ENCODE data around the gene PAFAH1B2.

PAFAH1B2 gene

GRCh38 chr11:117191680-117192400, 47.8 kb downstream of the PAFAH1B2 start:
- no peak for DNase-seq

GRCh38 chr11:117192401-117192875, 48.4 kb downstream of the PAFAH1B2 start:
- no peak for DNase-seq

DNA sequence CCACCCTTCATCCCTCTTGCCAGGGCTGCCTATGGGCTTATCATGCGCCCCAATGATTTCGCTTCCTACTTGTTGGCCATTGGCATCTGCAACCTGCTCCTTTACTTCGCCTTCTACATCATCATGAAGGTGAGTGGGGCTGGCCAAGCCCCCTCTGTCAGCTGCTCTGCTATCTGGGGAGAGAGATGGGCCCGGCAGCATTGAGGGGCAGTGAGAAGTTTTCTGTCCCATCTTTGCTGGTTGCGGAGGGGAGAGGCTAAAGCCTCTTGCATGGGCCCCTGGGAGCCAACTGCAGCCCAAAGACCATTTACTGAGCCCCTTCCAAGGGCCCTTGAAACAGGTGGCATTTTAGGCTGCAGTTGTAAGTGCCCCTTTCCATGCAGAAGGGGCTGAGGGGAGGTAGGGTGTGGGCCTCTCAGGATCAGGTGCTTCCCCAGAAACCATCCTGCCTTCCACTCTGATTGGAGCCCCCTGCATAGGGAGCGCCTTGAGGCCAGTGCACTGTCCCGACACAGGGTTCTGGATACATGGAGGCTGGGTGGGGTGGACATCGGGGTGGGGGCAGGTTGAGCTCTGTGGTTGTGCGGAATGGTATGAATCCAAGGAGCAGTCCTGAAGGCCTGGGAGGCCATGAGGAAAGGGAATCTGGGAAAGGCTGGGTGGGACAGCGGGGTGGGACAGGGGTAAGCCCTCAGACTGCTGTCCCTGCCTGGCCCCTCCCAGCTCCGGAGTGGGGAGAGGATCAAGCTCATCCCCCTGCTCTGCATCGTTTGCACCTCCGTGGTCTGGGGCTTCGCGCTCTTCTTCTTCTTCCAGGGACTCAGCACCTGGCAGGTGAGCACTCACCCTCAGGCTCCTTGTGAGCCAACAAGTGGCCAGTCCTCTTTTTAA, 49.3 kb downstream of the PAFAH1B2 start:
- no peak for DNase-seq

- DNase-seq: no peak
Observed at GRCh38 chr11:117194267-117194666, 50.2 kb downstream of the PAFAH1B2 start.

DNA sequence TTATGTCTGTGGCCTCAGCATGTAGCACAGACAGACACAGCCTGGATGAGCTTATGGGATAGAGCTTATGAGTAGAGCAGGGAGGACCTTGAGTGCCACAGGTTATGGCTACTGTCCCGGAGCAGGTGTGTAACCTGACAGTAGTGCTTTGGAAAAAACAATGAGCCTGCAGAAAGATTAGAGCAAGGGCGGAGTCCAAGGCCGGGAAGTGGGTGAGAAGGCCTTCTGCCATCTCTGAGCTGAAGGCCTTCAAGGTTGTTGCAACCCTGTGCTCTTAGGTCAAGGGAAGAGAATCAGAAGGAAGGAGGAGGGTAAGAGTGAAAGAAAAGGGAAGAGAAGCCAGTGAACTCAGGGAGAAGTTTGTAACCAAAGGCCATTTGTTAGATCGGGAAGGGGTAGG, 51.2 kb downstream of the PAFAH1B2 start:
- DNase-seq: no peak

DNA sequence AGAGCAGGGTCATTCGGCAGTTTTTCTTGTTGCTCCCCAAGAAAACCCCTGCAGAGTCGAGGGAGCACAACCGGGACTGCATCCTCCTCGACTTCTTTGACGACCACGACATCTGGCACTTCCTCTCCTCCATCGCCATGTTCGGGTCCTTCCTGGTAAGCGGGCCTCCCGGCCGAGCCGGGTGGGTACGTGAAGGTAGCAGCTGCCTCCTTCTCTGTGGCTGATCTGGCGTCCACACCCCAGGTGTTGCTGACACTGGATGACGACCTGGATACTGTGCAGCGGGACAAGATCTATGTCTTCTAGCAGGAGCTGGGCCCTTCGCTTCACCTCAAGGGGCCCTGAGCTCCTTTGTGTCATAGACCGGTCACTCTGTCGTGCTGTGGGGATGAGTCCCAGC, 51.7 kb downstream of the PAFAH1B2 start:
- no peak for DNase-seq

GRCh38 chr11:117197006-117197405, 52.9 kb downstream of the PAFAH1B2 start:
- DNase-seq: no peak

- DNase-seq: no peak
Observed at GRCh38 chr11:117197516-117198456, 53.7 kb downstream of the PAFAH1B2 start.

- DNase-seq: no peak
Observed at GRCh38 chr11:117198613-117199012, 54.5 kb downstream of the PAFAH1B2 start.

GRCh38 chr11:117199053-117199915, 55.2 kb downstream of the PAFAH1B2 start, which contains the start of gene TAGLN:
TAGLN (plus strand) TSS chr11:117199370; CDS start chr11:117203014, 3,644 bp downstream.
- no peak for DNase-seq

- DNase-seq: no peak
Observed at GRCh38 chr11:117199916-117200812, 56.1 kb downstream of the PAFAH1B2 start.

DNA sequence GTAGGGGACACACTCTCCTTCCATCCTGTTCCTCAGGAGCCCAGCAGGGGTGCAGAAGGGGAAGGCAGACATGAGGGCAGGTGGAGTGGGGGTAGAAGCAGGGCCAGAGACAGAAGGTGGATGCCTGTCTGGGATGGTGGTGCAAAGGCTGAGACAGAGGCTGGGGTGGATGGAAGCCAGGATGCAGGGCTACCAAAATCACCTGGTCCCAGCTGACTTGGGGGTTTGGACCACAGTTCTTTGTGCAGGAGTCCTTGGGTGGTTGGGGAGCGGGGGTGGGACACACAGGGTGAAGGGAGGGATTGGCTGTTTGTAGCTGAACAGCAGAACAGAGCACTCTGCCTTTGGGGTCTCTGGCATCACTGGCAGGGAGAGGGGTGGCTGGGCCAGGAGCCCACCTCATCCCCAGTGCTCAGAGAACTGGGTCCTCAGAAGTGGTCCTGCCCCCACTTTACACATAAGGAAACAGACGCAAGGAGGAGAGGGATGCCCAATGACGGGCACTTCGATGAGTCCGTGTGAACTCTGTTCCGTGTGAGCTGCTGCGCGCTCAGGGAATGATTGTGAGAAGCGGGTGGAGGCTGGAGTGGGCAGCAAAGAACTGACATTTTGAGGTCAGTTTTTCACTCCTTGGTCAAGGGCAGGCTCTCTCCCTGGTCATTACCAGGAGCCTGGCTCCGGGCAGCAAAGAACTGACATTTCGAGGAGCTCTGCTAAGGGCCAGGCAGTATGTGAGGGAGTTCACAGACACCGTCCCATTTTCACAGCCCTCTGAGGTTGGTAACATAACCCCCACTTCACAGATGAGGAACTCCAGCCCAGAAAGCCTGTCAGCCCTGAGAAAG, 56.9 kb downstream of the PAFAH1B2 start:
- no peak for DNase-seq

DNA sequence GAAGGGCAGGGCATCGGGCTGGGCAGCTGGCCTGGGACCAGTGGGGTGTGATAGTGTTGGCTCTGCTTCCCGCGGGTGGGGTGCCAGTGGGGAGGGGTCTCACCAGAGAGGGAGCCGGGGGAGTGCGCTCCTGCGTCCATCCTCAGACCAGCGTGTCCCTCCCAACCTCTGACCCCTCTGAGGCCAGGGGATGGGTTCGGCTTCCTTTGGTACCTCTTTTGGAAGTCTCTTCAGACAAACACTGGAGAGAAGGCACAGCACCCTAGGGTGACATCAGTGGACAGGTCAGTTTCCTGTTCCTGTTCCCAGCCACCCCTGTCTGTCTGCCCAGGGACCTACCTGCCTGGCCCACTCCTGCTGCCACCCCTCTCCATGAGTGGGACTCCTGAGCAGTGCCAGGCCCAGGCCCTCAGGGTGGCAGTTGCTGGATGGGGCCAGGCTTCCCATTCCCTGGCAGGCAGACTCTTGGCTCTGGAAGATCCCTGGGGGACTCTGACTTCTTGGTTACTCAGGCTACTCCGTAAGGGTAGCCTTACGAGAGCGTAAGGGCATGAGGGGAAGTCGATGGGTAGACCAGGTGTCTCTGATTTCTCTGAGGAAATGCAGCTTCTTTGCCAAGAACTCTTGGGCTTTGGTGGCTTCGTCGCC, 57.7 kb downstream of the PAFAH1B2 start:
- DNase-seq: no peak

- no peak for DNase-seq
Observed at GRCh38 chr11:117202386-117203068, 58.4 kb downstream of the PAFAH1B2 start.

DNA sequence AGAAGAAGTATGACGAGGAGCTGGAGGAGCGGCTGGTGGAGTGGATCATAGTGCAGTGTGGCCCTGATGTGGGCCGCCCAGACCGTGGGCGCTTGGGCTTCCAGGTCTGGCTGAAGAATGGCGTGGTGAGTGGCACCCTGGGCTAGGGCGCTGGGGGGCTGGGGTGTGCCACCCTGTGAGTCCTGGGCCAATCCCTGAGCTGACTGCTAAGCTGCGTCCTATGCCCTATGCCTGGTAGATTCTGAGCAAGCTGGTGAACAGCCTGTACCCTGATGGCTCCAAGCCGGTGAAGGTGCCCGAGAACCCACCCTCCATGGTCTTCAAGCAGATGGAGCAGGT, 59.0 kb downstream of the PAFAH1B2 start:
- DNase-seq: no peak

GRCh38 chr11:117204283-117205080, 60.4 kb downstream of the PAFAH1B2 start:
- DNase-seq: no peak

DNA sequence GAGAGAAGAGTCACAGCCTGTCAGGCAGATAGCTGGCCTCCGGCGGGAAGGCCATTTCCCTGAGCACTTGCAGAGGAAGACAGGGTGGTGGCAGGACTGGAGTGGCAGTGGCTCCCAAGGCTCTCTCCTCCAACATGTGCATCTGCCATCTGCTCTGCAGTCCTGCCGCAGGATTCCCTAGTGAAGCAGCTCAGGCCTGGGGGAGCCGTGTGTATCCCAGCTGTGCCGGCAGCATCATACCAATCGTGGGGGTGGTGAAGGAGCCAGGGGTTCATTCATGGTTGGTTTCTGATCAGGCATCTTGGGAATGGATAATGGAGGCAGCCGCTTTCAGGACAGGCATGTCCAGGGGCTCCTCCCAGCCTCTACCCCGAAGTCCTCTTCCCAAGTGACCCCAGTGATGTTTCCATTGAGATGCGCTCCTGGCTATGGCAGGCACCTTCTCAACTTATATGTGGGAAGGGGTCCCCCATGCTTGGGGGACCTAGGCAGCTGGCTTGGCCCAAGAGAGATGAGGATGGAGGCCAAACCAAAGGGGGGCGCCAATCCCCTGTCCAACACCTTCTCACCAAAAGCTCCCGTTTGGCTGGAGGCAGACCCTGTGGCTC, 61.2 kb downstream of the PAFAH1B2 start:
- no peak for DNase-seq

Data from NCI-H146 (cell line).